CD4-positive, alpha-beta T cell treated with Interleukin-15 for 4 hours (primary cell): Measurements from ENCODE around the gene DUOX1.
"Not testable (repeated sequence)": the region's sequence is repeated elsewhere in the genome, so short reads cannot be mapped to it uniquely, and the experiment has no call there.

Experiments
- DNase-seq: peaks from one replicate; pipeline ENCODE4 v3.0.0-alpha.2; 2020; ENCODE audit warnings: low spot score

DUOX1 gene

GRCh38 chr15:45129651-45130129 is at the start of gene DUOX1, which contains the start of gene DUOXA1:
DUOX1 (plus strand) TSS chr15:45129994; CDS start chr15:45131967, 1,973 bp downstream.
DUOXA1 (minus strand) TSS chr15:45129879; CDS start chr15:45123014, 6,865 bp downstream.
- DNase-seq, result no peak

GRCh38 chr15:45080593-45080992 is 49.2 kb upstream of the DUOX1 start:
- not testable (repeated sequence) for DNase-seq

DNA sequence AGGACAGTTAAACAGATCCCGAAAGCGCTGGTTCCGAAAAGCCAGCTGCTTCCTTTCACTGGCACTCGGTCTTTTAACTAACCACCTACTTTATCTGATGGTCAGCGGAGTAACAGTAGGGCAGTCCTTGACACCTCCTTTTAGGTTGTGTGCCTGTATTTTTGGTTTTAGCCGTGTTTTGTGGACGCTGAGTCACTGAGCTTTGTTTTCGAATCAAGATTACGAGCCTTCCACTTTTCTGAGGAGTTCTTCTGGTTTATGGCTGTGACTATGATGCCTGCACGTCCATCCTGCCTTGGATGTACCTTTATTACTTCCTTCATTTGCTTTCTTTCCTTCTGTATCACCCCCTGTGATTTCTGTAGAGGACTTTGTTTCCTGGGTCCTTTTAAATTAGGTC is 47.4 kb upstream of the DUOX1 start:
- DNase-seq, result not testable (repeated sequence)

DNA sequence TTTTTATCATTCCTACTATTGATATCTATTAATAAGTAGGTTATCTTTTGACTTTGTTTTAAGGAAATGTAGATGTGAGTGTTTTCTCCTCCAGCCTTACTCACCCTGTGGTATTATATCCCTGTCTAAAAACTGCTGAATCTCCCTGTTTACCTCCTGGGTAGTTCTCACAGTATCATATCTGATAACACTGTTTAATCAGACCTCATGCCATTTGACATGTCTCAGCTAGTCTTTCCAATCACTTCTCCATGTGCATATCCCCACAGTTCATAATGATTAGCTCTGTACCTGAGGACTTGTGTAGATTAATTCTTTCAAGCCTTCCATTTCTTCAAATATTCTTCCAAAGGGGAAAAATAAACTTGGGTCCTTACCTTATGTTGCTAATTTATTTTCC is 46.6 kb upstream of the DUOX1 start:
- DNase-seq, result no peak

DNA sequence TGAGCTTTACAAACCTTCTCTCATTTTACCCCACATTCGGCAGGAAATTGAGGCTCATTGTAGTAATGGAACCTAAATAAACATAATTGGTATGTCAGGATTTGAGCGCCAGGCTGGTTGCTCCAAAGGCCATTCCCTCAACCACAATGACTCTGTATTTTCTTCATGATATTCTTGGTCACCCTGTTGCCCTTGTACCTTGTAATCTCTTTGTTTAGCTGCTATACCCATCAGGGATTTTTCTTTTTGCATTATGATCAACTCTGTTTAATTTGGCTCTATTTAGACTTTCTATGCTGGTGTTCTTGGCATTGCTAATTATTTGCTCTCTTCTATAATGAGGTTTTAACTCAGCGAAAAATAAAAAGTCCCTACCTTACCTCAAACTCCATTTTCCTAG is 45.6 kb upstream of the DUOX1 start:
- DNase-seq, result no peak

- no peak for DNase-seq
These were observed 42.3 kb upstream of the DUOX1 start for GRCh38 chr15:45087513-45087912.

DNA sequence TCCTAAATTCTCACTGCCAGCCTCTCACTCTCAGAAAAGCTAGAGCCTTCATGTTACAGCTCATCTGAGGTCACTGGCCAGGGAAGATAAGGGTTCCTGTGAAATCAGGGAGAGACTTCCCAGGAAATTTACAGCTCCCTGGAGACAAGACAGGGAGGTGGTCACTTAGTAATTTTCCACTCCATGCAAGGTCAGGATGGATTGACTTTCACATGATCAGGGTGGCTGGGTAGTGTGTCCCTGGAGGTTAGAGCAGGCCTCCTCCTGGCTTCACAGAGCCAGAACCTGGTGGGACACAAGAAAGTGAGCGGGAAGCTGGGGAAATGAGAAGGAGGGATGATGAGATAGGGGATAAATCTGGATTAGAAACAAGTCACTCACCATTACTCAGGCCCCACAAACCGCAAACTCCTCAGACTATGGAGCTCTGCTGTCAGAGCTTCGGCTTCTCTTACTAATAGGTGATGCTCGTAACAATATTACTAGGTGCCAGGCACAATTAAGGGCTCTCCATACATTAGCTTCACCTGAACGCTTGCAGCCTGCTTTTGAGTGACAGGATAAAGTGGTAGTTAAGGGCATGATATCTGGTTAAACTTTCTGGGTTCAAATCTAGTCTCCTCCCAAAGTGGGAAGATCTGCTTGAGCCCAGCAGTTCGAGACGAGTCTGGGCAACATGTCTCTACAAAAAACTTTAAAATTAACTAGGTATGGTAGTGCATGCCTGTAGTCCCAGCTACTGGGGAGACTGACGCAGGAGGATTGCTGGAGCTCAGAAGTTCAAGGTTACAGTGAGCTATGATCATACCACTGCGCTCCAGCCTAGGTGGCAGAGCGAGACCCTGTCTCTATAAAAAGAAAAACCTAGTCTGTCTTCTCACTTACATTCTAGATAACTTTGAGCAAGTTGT is 40.7 kb upstream of the DUOX1 start:
- no peak for DNase-seq

- DNase-seq, result no peak
These were observed 40.0 kb upstream of the DUOX1 start for GRCh38 chr15:45089712-45090373.

GRCh38 chr15:45091161-45091560 is 38.6 kb upstream of the DUOX1 start:
- DNase-seq, result no peak

DNA sequence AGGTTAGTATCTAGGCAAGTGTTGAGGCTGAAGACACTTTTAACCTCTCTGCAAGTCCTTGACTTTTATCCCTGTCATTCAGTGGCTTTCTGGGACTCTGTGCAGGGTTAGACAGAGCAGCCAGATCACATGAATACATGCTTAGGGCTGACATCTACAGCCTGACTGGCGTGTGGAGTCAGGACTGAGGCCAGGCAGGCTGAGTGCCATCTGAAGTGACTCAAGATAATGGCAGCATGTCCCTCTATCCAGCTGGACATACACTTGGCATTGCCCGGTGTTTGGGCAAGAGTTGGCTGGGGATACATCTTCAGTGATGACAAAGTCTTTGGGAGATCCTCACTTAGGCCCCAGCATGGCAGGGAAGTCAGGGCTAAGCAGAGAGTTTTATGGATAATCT is 38.2 kb upstream of the DUOX1 start:
- no peak for DNase-seq

- no peak for DNase-seq
These were observed 36.8 kb upstream of the DUOX1 start for GRCh38 chr15:45093013-45093412.

DNA sequence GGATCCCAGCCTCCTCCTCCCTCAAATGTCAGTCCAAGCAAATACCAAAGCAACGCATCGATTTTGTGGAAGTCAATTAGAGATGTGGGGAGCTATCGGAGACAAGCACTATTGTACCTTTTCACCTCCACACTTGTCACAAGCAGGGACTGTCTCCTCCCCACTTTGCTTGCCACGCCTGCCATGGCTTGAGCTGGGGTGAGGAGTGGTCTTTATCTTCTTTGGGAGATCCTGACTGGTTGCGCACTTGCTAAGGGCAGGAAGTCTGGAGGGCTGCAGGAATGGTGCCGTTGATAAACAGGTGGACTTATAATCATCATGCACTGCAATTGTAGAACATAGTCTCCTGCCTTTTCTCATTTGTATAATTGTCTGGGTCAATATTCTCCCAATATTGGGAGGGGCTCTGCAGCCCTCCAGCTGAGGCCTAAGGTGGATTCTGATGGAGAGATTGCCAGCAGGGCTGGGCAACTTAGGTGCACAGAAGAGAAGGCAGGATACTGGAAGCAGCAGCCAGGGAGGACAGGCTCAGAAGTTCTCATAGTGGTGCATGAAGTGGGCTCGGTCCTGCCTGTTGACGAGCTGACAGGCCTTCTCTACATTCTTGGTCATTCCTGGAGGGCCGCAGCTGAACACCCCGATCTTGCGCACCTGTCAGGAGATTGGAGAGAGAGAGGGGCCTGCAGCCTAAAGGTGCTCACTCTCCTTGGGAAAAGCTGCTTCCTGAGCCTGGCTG is 36.0 kb upstream of the DUOX1 start:
- DNase-seq, result no peak

DNA sequence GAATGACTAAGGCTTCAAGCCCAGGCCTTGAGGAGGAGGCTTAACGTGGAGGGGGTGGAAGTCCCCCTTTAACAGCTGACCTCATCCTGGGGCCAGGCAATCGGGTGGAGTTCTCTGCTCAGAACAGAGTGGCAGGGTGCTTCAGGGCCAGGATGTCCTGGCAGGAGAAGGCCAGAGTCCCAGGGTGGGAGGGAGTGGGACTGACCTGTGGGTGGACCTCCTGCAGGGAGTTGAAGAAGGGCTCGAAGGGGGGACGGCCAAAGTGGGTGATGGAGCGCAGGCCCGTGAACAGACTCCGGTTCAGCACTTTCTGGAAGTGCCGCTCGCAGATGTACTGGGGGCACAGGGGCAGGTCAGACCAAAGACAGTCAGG is 35.5 kb upstream of the DUOX1 start:
- no peak for DNase-seq

DNA sequence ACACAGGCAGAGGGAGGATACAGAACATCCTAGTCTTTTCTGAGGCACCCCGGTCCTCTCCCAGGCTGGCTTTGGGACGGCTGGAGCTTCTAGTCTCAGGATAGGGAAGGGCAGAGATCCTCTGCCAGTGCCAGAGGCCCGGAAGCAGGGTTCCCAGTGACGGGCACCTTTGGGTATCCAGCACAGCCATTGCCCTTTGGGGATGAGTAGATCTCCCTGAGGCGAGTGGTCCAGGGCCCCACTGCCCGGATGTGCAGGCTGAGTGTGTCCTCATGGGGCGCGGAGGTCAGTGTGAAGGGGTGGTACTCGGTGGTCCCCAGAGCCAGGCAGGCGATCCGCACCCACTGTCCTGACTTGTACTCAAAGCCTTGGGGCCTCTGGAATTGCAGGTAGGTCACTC is 34.1 kb upstream of the DUOX1 start:
- no peak for DNase-seq

GRCh38 chr15:45097466-45097865 is 32.3 kb upstream of the DUOX1 start:
- DNase-seq, result no peak

GRCh38 chr15:45099549-45100165 is 30.1 kb upstream of the DUOX1 start:
- DNase-seq, result no peak

- no peak for DNase-seq
These were observed 28.7 kb upstream of the DUOX1 start for GRCh38 chr15:45100884-45101625.

DNA sequence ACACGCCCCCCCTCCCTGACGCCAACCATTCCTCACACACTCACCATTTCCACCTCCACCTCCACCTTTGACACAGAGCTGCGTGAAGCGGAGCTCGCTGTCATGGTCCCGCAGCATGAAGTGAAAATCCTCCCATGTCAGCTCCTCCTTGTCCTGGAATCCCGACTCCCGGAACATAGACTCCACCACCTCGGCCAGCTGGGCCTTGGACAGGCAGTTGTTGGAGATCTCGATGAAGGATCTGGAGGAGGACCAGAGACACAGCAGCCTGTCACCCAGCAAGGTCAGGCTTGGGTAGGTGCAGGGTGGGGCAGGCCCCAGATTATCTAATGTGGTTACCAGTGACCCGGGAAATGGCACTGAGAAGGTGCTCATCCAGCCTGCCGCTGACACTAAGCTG is 28.0 kb upstream of the DUOX1 start:
- DNase-seq, result no peak

DNA sequence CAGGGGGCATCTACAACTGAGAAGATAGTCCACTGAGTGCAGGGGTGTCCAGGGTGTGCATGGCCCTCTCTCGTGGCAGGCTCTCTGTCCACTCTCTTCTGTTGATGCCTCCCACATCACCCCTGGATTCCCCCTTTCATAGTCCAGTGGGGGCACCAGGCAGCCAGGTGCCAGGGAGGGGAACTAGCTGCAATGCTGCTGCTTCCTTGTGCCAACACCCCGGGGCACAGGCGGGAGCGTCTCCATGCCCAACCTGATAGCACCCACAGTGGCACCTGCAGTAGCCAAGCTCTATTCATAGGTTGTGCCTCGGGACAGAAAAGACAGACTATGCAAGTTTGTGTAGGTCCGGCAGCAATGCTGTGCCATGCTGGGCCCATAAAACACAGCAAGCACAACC is 27.6 kb upstream of the DUOX1 start:
- no peak for DNase-seq

GRCh38 chr15:45104170-45104569 is 25.6 kb upstream of the DUOX1 start:
- not testable (repeated sequence) for DNase-seq

GRCh38 chr15:45105586-45105985 is 24.2 kb upstream of the DUOX1 start:
- no peak for DNase-seq
